ENCODE measurements around the gene IDUA. TPM values are rescaled to one million over a fixed set of nuclear protein-coding genes. Genes with fewer than 3 reads are reported as not detected.

The IDUA gene
- total and polyA plus RNA-seq, 2 donors (not counting 1 experiment from before 2014, with no cell fraction given), result 57.0 to 67.4 TPM

DNA sequence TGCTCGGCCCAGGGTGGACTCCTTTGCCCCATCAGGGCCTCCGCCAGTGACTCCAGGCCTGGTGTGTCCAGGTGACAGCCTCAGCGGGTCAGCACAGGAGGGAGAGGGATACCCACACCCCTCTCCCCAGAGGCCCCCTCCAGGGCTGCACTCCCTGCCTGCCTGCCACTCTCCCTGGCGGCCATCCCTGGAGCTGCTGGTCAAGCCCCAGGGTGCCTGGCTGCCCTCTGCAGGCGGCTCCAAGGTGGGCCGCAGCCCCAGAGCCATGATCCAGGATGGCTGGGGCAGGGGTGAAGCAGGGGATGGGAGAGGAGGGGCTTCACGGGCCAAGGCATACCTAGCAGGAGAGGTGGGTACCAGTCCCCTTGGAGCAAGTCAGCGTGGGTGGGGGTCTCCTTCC is 28.3 kb downstream of the IDUA start:
- Histone ChIP-seq H3K36me3 (replicated peaks in 1 of 2; ENCODE audit: control extremely low read depth in 1 of 2, control insufficient read depth in 1 of 2, extremely low read depth in 1 of 2, insufficient read depth in 2 of 2, low read length in 1 of 2) (no peaks in the 10 kb centered on the region), H2AFZ (ENCODE audit: insufficient read depth, low read depth, low read length, poor library complexity, severe bottlenecking) (no peak overlapping the region), H3K27ac (ENCODE audit: low read length in 2 of 2) (no peak overlapping the region), H3K79me2 (ENCODE audit: control insufficient read depth, insufficient read depth, low read length) (no peaks in the 10 kb centered on the region), H3K9ac (ENCODE audit: low read length) (no peak overlapping the region), H3K27me3 (replicated peaks in 1 of 4; ENCODE audit: control extremely low read depth in 1 of 4, control insufficient read depth in 3 of 4, insufficient read depth in 4 of 4, low read length in 3 of 4) (peaks cover 0 to 5% (median 1%) of the 10 kb centered on the region in 4 experiments), H3K4me3 (ENCODE audit: control extremely low read depth in 1 of 5, extremely low read depth in 1 of 5, insufficient read depth in 1 of 5, low read depth in 2 of 5, low read length in 4 of 5) (no peak overlapping the region), H3K9me3 (ENCODE audit: control extremely low read depth in 1 of 3, control insufficient read depth in 2 of 3, insufficient read depth in 1 of 3, low read length in 2 of 3) (peaks cover 0 to 2% (median 0%) of the 10 kb centered on the region in 3 donors), H3K4me2 (replicated peaks; ENCODE audit: low read depth, low read length, poor library complexity, severe bottlenecking) (no peak overlapping the region), H3K4me1 (ENCODE audit: control insufficient read depth in 2 of 2, insufficient read depth in 2 of 2, low read length in 2 of 2) (peaks cover 14 to 23% of the 10 kb centered on the region in 2 donors), H4K20me1 (ENCODE audit: control insufficient read depth, insufficient read depth, low read length, poor library complexity, severe bottlenecking) (no peaks in the 10 kb centered on the region)
- H3K9me3 Mint-ChIP-seq (ENCODE audit: insufficient read depth), result no peaks in the 10 kb centered on the region
- H3K27ac Mint-ChIP-seq, result no peak overlapping the region
- intact Hi-C loops (cut with micrococcal nuclease), result no loop called here
- H3K27me3 Mint-ChIP-seq, result no peaks in the 10 kb centered on the region
- H3K4me1 Mint-ChIP-seq, result peaks cover 17% of the 10 kb centered on the region
- POLR2A ChIA-PET, result no interaction called here
- CTCF ChIA-PET, result no interaction called here
- ATAC-seq (ENCODE audit: low read depth), result no peak
- H3K4me3 Mint-ChIP-seq, result no peak overlapping the region
- 91% methylated on average over 8 of the region's 8 CpGs for WGBS (ENCODE audit: insufficient coverage)
- DNase-seq, result no peak
- TF ChIP-seq EZH2 (IDR thresholded peaks at IDR 0.05; ENCODE audit: borderline replicate concordance, insufficient read depth, low read depth, low read length, poor library complexity, severe bottlenecking), result no peak
- TF ChIP-seq, protein P1, sequence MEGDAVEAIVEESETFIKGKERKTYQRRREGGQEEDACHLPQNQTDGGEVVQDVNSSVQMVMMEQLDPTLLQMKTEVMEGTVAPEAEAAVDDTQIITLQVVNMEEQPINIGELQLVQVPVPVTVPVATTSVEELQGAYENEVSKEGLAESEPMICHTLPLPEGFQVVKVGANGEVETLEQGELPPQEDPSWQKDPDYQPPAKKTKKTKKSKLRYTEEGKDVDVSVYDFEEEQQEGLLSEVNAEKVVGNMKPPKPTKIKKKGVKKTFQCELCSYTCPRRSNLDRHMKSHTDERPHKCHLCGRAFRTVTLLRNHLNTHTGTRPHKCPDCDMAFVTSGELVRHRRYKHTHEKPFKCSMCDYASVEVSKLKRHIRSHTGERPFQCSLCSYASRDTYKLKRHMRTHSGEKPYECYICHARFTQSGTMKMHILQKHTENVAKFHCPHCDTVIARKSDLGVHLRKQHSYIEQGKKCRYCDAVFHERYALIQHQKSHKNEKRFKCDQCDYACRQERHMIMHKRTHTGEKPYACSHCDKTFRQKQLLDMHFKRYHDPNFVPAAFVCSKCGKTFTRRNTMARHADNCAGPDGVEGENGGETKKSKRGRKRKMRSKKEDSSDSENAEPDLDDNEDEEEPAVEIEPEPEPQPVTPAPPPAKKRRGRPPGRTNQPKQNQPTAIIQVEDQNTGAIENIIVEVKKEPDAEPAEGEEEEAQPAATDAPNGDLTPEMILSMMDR (IDR thresholded peaks at IDR 0.05), result no peak

DNA sequence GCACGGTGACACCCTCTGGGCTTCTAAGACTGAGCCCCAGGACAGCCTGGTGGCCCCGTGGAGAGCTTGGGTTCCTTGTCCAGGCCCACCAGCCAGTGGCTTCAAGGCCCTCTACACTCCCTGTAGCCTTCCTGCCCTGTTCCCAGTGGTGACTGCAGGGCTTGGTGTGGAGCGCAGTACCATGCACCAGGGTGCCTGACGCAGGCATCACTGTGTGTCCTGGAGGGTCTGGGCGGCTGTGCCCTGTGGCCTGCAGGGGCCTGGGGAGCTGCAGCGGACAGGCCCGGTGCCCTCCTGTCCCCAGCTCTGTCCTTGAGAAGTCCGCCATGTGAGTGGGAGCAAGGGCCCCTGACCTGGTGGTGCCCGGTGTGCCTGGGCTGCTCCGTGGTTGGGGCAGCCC is 28.9 kb downstream of the IDUA start:
- no peak overlapping the region for H3K9ac ChIP-seq (ENCODE audit: low read length)
- CTCF ChIA-PET, result no interaction called here
- H3K27ac Mint-ChIP-seq, result no peak overlapping the region
- H3K79me2 ChIP-seq (ENCODE audit: control insufficient read depth, insufficient read depth, low read length), result no peaks in the 10 kb centered on the region
- H4K20me1 ChIP-seq (ENCODE audit: control insufficient read depth, insufficient read depth, low read length, poor library complexity, severe bottlenecking), result no peaks in the 10 kb centered on the region
- no peak overlapping the region for H3K4me3 Mint-ChIP-seq
- TF ChIP-seq, protein P1 (IDR thresholded peaks at IDR 0.05), result no peak
- TF ChIP-seq EZH2 (IDR thresholded peaks at IDR 0.05; ENCODE audit: borderline replicate concordance, insufficient read depth, low read depth, low read length, poor library complexity, severe bottlenecking), result no peak
- no peaks in the 10 kb centered on the region for H3K27me3 Mint-ChIP-seq
- no peak overlapping the region for H3K27ac ChIP-seq (ENCODE audit: low read length in 2 of 2)
- H3K4me3 ChIP-seq (ENCODE audit: control extremely low read depth in 1 of 5, extremely low read depth in 1 of 5, insufficient read depth in 1 of 5, low read depth in 2 of 5, low read length in 4 of 5), result no peak overlapping the region
- no peak for DNase-seq
- H3K4me1 ChIP-seq (ENCODE audit: control insufficient read depth in 2 of 2, insufficient read depth in 2 of 2, low read length in 2 of 2), result peaks cover 8 to 19% of the 10 kb centered on the region in 2 donors
- POLR2A ChIA-PET, result no interaction called here
- no peaks in the 10 kb centered on the region for H3K9me3 Mint-ChIP-seq (ENCODE audit: insufficient read depth)
- H2AFZ ChIP-seq (ENCODE audit: insufficient read depth, low read depth, low read length, poor library complexity, severe bottlenecking), result no peak overlapping the region
- peaks cover 13% of the 10 kb centered on the region for H3K4me1 Mint-ChIP-seq
- no peak for ATAC-seq (ENCODE audit: low read depth)
- H3K9me3 ChIP-seq (ENCODE audit: control extremely low read depth in 1 of 3, control insufficient read depth in 2 of 3, insufficient read depth in 1 of 3, low read length in 2 of 3), result no peaks in the 10 kb centered on the region
- no peak overlapping the region for H3K4me2 ChIP-seq (replicated peaks; ENCODE audit: low read depth, low read length, poor library complexity, severe bottlenecking)
- no peaks in the 10 kb centered on the region for H3K36me3 ChIP-seq (replicated peaks in 1 of 2; ENCODE audit: control extremely low read depth in 1 of 2, control insufficient read depth in 1 of 2, extremely low read depth in 1 of 2, insufficient read depth in 2 of 2, low read length in 1 of 2)
- 93% methylated on average over 10 of the region's 10 CpGs for WGBS (ENCODE audit: insufficient coverage)
- intact Hi-C loops (cut with micrococcal nuclease), result no loop called here
- peaks cover 0 to 5% (median 1%) of the 10 kb centered on the region in 4 experiments for H3K27me3 ChIP-seq (replicated peaks in 1 of 4; ENCODE audit: control extremely low read depth in 1 of 4, control insufficient read depth in 3 of 4, insufficient read depth in 4 of 4, low read length in 3 of 4)

Data from B cell (primary cell).